HEK293 (cell line): ENCODE results near the gene NXPH2.

ENCODE experiments used
- CTCF ChIA-PET: fragments of 350-600 bp; formaldehyde crosslinking; extraction: SDS; loops from one replicate; lab custom pipeline; 2021; ENCODE audit warnings: antibody characterized with exemption; lab: Yijun Ruan, JAX
- POLR2A ChIA-PET: fragments of 300-600 bp; formaldehyde crosslinking; extraction: SDS; loops from one replicate; lab custom pipeline; 2020; ENCODE audit warnings: antibody characterized with exemption, inconsistent platforms; lab: Yijun Ruan, JAX
- H3K27ac ChIP-seq: fragments of 200-500 bp; sonication (Bioruptor generic); 2 replicates; pipeline ENCODE4 v1.5.1; 2014; ENCODE audit warnings: low read depth, low read length, control low read depth, inconsistent platforms; ENCODE audit errors: extremely low read depth
- H3K36me3 ChIP-seq, 2 experiments: fragments of 200-500 bp in 1 of 2; sonication (Bioruptor generic) in 1 of 2; 1 replicate in 1 of 2; 2 replicates in 1 of 2; pipeline ENCODE4 v1.5.1; 2014 to 2017; ENCODE audit warnings: inconsistent platforms in 2 of 2, low read length in 2 of 2; ENCODE audit not compliant: control insufficient read depth in 2 of 2, insufficient read depth in 1 of 2
- H3K4me1 ChIP-seq: fragments of 200-500 bp; sonication (Bioruptor generic); 2 replicates; pipeline ENCODE4 v1.5.1; 2014; ENCODE audit warnings: mild to moderate bottlenecking, low read length, inconsistent platforms; ENCODE audit not compliant: control insufficient read depth, insufficient read depth
- H3K4me3 ChIP-seq: 2 replicates; pipeline ENCODE4 v1.5.1; 2011; ENCODE audit warnings: low read depth, mild to moderate bottlenecking, control low read depth, low read length, moderate library complexity
- H3K9me3 ChIP-seq: fragments of 200-500 bp; sonication (Bioruptor generic); 2 replicates; pipeline ENCODE4 v1.5.1; 2014; ENCODE audit warnings: low read depth, low read length, inconsistent platforms; ENCODE audit not compliant: control insufficient read depth, insufficient read depth
- EGR2 ChIP-seq: fragments of 450-650 bp; formaldehyde crosslinking; IDR thresholded peaks from 2 replicates; pipeline ENCODE4 v1.5.1; 2016; ENCODE audit warnings: low read depth, missing biosample characterization, missing genetic modification characterization
- ELK4 ChIP-seq: IDR thresholded peaks from 2 replicates; pipeline ENCODE4 v1.6.1; 2011; ENCODE audit warnings: mild to moderate bottlenecking, low read depth, low read length, borderline replicate concordance
- FEZF1 ChIP-seq: fragments of 450-650 bp; formaldehyde crosslinking; IDR thresholded peaks from 2 replicates; pipeline ENCODE4 v1.5.1; 2016; ENCODE audit warnings: missing biosample characterization, missing genetic modification characterization
- GFI1B ChIP-seq: fragments of 450-650 bp; formaldehyde crosslinking; IDR thresholded peaks from 2 replicates; pipeline ENCODE4 v1.5.1; 2016; ENCODE audit warnings: missing biosample characterization, missing genetic modification characterization
- IKZF3 ChIP-seq: fragments of 450-650 bp; IDR thresholded peaks from 2 replicates; pipeline ENCODE4 v1.5.0; 2018; ENCODE audit warnings: missing biosample characterization, mild to moderate bottlenecking, missing genetic modification characterization, moderate library complexity
- INSM2 ChIP-seq: fragments of 450-650 bp; formaldehyde crosslinking; IDR thresholded peaks from 2 replicates; pipeline ENCODE4 v1.5.1; 2016; ENCODE audit warnings: missing biosample characterization, missing genetic modification characterization
- KLF7 ChIP-seq: fragments of 450-650 bp; formaldehyde crosslinking; IDR thresholded peaks from 2 replicates; pipeline ENCODE4 v1.5.1; 2016; ENCODE audit warnings: missing biosample characterization, missing genetic modification characterization, borderline replicate concordance
- KLF9 ChIP-seq: fragments of 450-650 bp; formaldehyde crosslinking; IDR thresholded peaks from 2 replicates; pipeline ENCODE4 v1.5.1; 2016; ENCODE audit warnings: missing biosample characterization, missing genetic modification characterization, low read depth
- MEIS1 ChIP-seq: sonication (generic); formaldehyde crosslinking; IDR thresholded peaks from 2 replicates; pipeline ENCODE4 v1.8.1; 2022; ENCODE audit warnings: missing genetic modification reagents, mild to moderate bottlenecking, borderline replicate concordance
- SCRT2 ChIP-seq: fragments of 450-650 bp; formaldehyde crosslinking; IDR thresholded peaks from 2 replicates; pipeline ENCODE4 v1.5.1; 2016; ENCODE audit warnings: missing biosample characterization, missing genetic modification characterization
- TSHZ1 ChIP-seq: fragments of 450-650 bp; formaldehyde crosslinking; IDR thresholded peaks from 2 replicates; pipeline ENCODE4 v1.5.1; 2016; ENCODE audit warnings: missing biosample characterization, missing genetic modification characterization, borderline replicate concordance
- YY2 ChIP-seq: fragments of 450-650 bp; formaldehyde crosslinking; IDR thresholded peaks from 2 replicates; pipeline ENCODE4 v1.5.1; 2016; ENCODE audit warnings: missing biosample characterization, missing genetic modification characterization
- ZNF10 ChIP-seq: fragments of 450-650 bp; formaldehyde crosslinking; IDR thresholded peaks from 2 replicates; pipeline ENCODE4 v1.5.1; 2017; ENCODE audit warnings: missing biosample characterization, missing genetic modification characterization
- ZNF138 ChIP-seq: fragments of 450-650 bp; formaldehyde crosslinking; IDR thresholded peaks from 2 replicates; pipeline ENCODE4 v1.5.1; 2016; ENCODE audit warnings: missing biosample characterization, missing genetic modification characterization, borderline replicate concordance
- ZNF155 ChIP-seq: fragments of 450-650 bp; formaldehyde crosslinking; IDR thresholded peaks from 2 replicates; pipeline ENCODE4 v1.5.1; 2016; ENCODE audit warnings: missing biosample characterization, missing genetic modification characterization
- ZNF157 ChIP-seq: fragments of 450-650 bp; formaldehyde crosslinking; IDR thresholded peaks from 2 replicates; pipeline ENCODE4 v1.5.1; 2016; ENCODE audit warnings: missing biosample characterization, missing genetic modification characterization
- ZNF266 ChIP-seq: fragments of 450-650 bp; formaldehyde crosslinking; IDR thresholded peaks from 2 replicates; pipeline ENCODE4 v1.5.1; 2016; ENCODE audit warnings: missing biosample characterization, missing genetic modification characterization, low read depth
- ZNF341 ChIP-seq: fragments of 450-650 bp; formaldehyde crosslinking; IDR thresholded peaks from 2 replicates; pipeline ENCODE4; 2016; ENCODE audit warnings: low read depth, missing biosample characterization, missing genetic modification characterization
- ZNF366 ChIP-seq: fragments of 450-650 bp; formaldehyde crosslinking; conservative IDR thresholded peaks from 2 replicates; pipeline ENCODE4 v1.5.1; 2016; ENCODE audit warnings: missing biosample characterization, missing genetic modification characterization
- ZNF416 ChIP-seq: fragments of 450-650 bp; formaldehyde crosslinking; IDR thresholded peaks from 2 replicates; pipeline ENCODE4 v1.5.1; 2016; ENCODE audit warnings: missing biosample characterization, missing genetic modification characterization
- ZNF433 ChIP-seq: fragments of 450-650 bp; formaldehyde crosslinking; IDR thresholded peaks from 2 replicates; pipeline ENCODE4 v1.5.1; 2016; ENCODE audit warnings: missing biosample characterization, missing genetic modification characterization, low read depth
- ZNF514 ChIP-seq: fragments of 450-650 bp; formaldehyde crosslinking; IDR thresholded peaks from 2 replicates; pipeline ENCODE4 v1.5.1; 2016; ENCODE audit warnings: missing biosample characterization, missing genetic modification characterization
- ZNF530 ChIP-seq: fragments of 450-650 bp; formaldehyde crosslinking; IDR thresholded peaks from 2 replicates; pipeline ENCODE4 v1.5.1; 2016; ENCODE audit warnings: low read depth, missing biosample characterization, missing genetic modification characterization
- ZNF561 ChIP-seq: fragments of 450-650 bp; IDR thresholded peaks from 2 replicates; pipeline ENCODE4 v1.5.1; 2018; ENCODE audit warnings: missing biosample characterization, missing genetic modification characterization, borderline replicate concordance
- ZNF621 ChIP-seq: fragments of 450-650 bp; formaldehyde crosslinking; IDR thresholded peaks from 2 replicates; pipeline ENCODE4 v1.5.1; 2017; ENCODE audit warnings: missing biosample characterization, missing genetic modification characterization
- ZNF645 ChIP-seq: fragments of 450-650 bp; formaldehyde crosslinking; IDR thresholded peaks from 2 replicates; pipeline ENCODE4; 2016; ENCODE audit warnings: missing biosample characterization, missing genetic modification characterization
- ZSCAN16 ChIP-seq: fragments of 450-650 bp; formaldehyde crosslinking; IDR thresholded peaks from 2 replicates; pipeline ENCODE4 v1.5.1; 2016; ENCODE audit warnings: missing biosample characterization, missing genetic modification characterization
- TF ChIP-seq, protein P1 (sequence below): fragments of 450-650 bp; formaldehyde crosslinking; IDR thresholded peaks from 2 replicates; pipeline ENCODE4 v1.5.1; 2016; ENCODE audit warnings: missing biosample characterization, missing genetic modification characterization
- TF ChIP-seq, protein P2 (sequence below): fragments of 450-650 bp; formaldehyde crosslinking; IDR thresholded peaks from 2 replicates; pipeline ENCODE4 v1.5.1; 2016; ENCODE audit warnings: missing biosample characterization, missing genetic modification characterization

Gene NXPH2

DNA sequence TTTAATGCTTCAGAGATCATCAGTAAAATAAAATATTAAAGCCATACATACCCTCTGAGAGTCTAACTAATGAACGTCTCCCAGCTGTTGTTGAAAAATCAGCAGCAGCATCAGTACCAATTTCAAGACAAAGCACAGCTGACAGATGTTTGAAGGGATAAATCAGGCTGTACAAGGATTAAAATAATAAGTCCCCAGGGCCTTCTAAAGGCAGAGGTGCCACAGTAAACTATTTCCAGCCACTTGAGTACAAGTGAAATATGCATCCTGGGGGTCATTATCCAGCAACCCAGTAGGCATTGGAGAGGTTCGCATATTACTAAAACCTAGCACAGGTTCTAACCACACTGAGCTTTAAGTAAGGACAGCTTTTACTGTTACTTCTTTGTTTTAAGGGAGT is 76.9 kb downstream of the NXPH2 start:
- Histone ChIP-seq H3K4me3 (no peak overlapping the region), H3K4me1 (no peaks in the 10 kb centered on the region), H3K9me3 (no peaks in the 10 kb centered on the region), H3K27ac (no peak overlapping the region), H3K36me3 (no peaks in the 10 kb centered on the region)
- POLR2A ChIA-PET = interaction anchor here (0.6 kb wide), 1 partner anchor 681 kb away, joined by 3 read pairs; no protein-coding TSS in a partner anchor
- no peak for TF ChIP-seq INSM2
- TF ChIP-seq ZNF266 = no peak
- no peak for TF ChIP-seq ELK4
- no peak for TF ChIP-seq ZSCAN16 (tag by site-specific recombination)
- no peak for TF ChIP-seq ZNF155 (tag by site-specific recombination)
- TF ChIP-seq, protein P1, sequence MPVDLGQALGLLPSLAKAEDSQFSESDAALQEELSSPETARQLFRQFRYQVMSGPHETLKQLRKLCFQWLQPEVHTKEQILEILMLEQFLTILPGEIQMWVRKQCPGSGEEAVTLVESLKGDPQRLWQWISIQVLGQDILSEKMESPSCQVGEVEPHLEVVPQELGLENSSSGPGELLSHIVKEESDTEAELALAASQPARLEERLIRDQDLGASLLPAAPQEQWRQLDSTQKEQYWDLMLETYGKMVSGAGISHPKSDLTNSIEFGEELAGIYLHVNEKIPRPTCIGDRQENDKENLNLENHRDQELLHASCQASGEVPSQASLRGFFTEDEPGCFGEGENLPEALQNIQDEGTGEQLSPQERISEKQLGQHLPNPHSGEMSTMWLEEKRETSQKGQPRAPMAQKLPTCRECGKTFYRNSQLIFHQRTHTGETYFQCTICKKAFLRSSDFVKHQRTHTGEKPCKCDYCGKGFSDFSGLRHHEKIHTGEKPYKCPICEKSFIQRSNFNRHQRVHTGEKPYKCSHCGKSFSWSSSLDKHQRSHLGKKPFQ (tag by site-specific recombination) = no peak
- no peak for TF ChIP-seq KLF9 (tag by site-specific recombination)
- TF ChIP-seq ZNF621 (tag by site-specific recombination) = no peak
- TF ChIP-seq ZNF366 (tag by site-specific recombination) = no peak
- no peak for TF ChIP-seq ZNF157 (tag by site-specific recombination)
- TF ChIP-seq ZNF341 (tag by site-specific recombination) = no peak
- no peak for TF ChIP-seq ZNF416 (tag by site-specific recombination)
- no peak for TF ChIP-seq ZNF561 (tag by site-specific recombination)
- no peak for TF ChIP-seq SCRT2 (tag by site-specific recombination)
- TF ChIP-seq ZNF645 = no peak
- no peak for TF ChIP-seq KLF7 (tag by site-specific recombination)
- CTCF ChIA-PET = no interaction called here

DNA sequence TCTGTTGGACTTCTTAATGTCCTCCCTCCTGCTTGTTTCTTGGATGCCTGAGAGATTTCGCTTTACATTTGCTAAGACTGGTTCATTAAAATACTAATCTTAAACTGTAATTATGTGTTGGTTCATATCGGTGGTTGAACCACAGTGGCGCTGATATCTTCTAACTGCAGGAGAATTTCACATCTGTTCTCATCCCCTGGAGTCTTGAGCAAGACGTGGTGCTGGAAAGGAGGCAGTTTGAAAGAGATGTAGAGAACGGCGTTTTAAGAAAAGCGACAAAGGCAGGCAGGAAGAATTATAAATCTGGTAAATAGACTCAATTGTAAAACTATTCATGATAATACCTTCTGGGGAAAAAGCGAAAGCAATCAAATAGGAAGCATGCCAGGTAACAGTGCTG is 79.5 kb downstream of the NXPH2 start:
- H3K4me1 ChIP-seq = no peaks in the 10 kb centered on the region
- H3K9me3 ChIP-seq = no peaks in the 10 kb centered on the region
- CTCF ChIA-PET = no interaction called here
- H3K27ac ChIP-seq = no peak overlapping the region
- POLR2A ChIA-PET = no interaction called here
- no peak overlapping the region for H3K4me3 ChIP-seq
- H3K36me3 ChIP-seq = no peaks in the 10 kb centered on the region
- TF ChIP-seq, protein P2, sequence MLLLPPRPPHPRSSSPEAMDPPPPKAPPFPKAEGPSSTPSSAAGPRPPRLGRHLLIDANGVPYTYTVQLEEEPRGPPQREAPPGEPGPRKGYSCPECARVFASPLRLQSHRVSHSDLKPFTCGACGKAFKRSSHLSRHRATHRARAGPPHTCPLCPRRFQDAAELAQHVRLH = no peak
- TF ChIP-seq YY2 (tag by site-specific recombination) = no peak
- TF ChIP-seq MEIS1 (CRISPR knock-in tag) = no peak
- no peak for TF ChIP-seq ZNF433 (tag by site-specific recombination)
- TF ChIP-seq ZNF514 (tag by site-specific recombination) = no peak
- no peak for TF ChIP-seq ZNF10
- no peak for TF ChIP-seq GFI1B (tag by site-specific recombination)
- TF ChIP-seq ZNF530 (tag by site-specific recombination) = no peak
- TF ChIP-seq ZNF138 (tag by site-specific recombination) = no peak
- no peak for TF ChIP-seq FEZF1 (tag by site-specific recombination)
- TF ChIP-seq TSHZ1 (tag by site-specific recombination) = no peak
- no peak for TF ChIP-seq IKZF3 (tag by site-specific recombination)
- TF ChIP-seq EGR2 = no peak
